ENCODE measurements around the gene TMEM108.

The TMEM108 gene

DNA sequence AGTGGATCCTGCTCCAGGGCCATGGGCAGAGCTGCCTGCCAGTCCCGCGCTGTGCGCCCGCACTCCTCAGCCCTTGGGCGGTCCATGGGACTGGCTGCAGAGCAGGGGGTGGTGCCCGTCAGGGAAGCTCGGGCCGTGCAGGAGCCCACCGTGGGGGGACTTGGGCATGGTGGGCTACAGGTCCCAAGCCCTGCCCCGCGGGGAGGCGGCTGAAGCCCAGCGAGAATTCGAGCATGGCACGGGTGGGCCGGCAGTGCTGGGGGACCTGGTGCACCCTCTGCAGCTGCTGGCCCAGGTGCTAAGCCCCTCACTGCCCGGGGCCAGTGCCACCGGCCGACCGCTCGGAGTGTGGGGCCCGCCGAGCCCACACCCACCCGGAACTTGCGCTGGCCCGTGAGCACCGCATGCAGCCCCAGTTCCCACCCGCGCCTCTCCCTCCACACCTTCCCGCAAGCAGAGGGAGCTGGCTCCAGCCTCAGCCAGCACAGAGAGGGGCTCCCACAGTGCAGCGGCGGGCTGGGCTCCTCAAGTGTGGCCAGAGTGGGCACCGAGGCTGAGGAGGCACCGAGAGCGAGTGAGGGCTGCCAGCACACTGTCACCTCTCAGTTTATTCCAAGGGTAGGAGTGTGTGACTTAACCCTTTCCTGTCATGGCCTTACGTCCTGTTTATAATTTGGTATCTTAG lies 129.3 kb downstream of the TMEM108 start:
- no peak for DNase-seq (ENCODE audit: low spot score)

DNA sequence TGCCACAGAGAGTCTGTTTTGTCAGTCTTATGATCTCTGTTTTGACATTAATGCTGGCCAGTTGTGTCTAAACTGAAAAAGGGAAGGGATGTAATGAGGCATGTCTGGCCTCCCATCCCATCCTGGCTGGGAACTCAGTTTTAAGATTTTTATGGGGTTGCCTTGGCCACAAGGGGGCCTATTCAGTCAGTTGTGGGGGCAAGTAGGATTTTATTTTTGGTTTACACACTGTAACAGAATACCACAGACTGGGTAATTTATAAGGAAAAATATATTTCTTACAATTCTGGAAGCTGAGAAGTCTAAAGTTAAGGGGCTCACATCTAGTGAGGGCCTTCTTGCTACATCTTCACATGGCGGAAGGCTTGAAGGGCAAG lies 129.8 kb downstream of the TMEM108 start:
- no peak for DNase-seq (ENCODE audit: low spot score)

- no peak for DNase-seq (ENCODE audit: low spot score)
Observed at GRCh38 chr3:133169331-133170068, 131.3 kb downstream of the TMEM108 start.

GRCh38 chr3:133171831-133172230 lies 133.6 kb downstream of the TMEM108 start:
- no peak for DNase-seq (ENCODE audit: low spot score)

DNA sequence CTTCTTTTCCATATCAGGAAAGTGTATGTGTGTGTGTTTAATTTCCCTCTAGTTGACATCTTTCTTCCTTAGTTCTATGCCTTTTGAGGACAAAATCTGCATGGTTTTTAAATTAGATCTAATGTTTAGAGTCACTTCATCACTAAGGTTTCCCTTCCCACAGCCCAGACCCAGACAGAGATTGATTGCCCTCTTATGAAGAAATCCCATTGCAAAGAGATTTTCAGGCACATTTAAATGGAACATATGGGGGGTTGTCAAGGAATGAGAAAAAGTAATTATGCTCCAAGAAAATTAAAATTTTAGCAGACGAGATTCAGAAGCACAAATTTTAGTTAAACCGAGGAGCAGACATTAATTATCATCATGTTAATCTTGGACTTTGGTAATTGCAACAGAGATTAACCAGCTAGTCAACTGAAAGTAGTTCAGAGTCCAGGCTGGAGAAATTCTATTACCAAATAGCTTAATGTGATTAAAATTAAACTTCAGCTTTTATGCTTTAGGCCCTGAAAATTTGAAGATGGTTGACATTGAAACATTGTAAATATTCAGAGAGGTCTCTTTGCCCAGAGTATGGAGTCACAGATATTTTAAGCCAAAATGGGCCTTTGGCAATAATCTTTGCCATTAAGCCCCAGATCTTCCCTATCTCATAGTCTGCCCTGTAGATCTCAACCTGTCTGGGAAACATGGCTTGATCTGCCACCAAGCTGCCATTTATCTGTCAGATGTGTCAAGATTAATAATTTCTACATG lies 143.4 kb downstream of the TMEM108 start:
- no peak for DNase-seq (ENCODE audit: low spot score)

- DNase-seq (ENCODE audit: low spot score) = no peak
Observed at GRCh38 chr3:133187870-133188379, 149.7 kb downstream of the TMEM108 start.

DNA sequence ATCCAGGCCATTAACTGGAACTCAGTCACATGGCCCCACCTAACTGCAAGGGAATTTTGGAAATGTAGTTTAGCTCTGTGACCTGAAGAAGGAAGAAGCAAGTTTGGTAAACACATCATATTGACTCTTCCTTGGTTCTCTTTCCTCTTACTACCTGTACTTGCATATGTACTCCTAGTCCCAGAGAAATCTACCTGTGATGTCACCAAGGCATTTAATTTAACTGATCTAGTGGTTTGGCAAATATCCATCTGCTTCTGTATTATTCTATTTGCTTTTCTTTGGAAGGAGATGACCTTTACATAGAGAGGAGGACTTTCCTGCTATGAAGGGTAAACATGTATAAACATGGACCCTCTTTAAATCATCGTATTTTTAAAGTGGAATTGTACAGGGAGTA lies 150.8 kb downstream of the TMEM108 start:
- no peak for DNase-seq (ENCODE audit: low spot score)

DNA sequence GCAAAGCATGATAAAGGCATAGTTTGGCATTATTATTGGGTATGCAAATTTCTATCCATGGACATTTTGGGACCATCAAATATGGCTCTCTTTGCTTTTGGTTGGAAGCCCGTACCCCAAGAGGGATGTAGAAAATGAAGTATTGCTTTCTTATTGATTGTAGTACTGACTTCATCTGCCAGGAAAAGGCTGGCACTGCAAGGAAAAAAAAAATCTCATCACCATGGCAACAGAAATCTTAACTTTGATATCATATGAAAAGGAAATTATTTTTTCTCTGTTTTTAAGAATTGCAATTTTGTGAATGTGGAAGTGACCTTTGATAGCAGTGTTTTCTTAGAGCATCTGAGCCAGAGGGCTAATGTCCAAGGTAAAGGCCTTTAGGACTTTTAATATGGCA lies 151.7 kb downstream of the TMEM108 start:
- no peak for DNase-seq (ENCODE audit: low spot score)

GRCh38 chr3:133191818-133192217 lies 153.6 kb downstream of the TMEM108 start:
- DNase-seq (ENCODE audit: low spot score) = no peak

- no peak for DNase-seq (ENCODE audit: low spot score)
Observed at GRCh38 chr3:133192363-133192945, 154.3 kb downstream of the TMEM108 start.

DNA sequence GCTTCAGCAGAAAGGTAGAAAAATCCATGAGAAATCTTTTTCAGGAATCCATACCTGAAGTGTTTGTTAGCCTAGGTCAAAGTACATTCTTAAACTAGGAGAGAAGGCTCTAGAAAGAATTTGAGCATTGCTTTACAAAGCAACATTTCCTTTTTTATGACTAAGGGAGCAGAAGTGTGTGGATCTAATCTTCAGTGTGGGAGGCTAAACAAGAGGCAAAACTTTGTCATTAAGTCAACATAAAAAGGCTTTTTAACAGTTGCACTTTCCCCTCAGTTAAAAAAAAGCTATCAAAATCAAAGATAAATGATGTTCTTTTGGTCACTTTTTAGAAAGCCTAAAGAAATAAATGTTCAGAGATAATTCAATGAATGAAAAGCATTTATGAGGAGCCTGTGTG lies 154.8 kb downstream of the TMEM108 start:
- DNase-seq (ENCODE audit: low spot score) = no peak

- DNase-seq (ENCODE audit: low spot score) = no peak
Observed at GRCh38 chr3:133196527-133196926, 158.3 kb downstream of the TMEM108 start.

DNA sequence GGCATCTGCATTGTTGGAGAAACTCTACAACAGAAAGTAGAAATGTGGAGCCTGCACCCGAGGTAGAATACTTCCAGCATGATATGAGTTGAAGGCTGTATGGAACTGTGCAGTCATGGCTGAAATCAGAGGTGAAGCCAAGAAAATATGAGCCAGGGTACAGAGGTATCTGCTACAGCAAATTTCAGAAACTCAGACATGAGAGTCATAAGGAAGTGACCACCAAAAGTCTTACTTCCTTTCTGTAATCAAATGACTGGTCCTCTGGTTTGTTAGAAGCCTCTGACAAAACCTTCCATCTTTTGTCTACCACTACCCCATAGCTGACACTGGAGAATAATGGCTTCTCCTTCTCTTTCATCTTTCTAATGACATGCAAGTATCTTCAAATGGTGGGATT lies 159.4 kb downstream of the TMEM108 start:
- DNase-seq (ENCODE audit: low spot score) = no peak

- DNase-seq (ENCODE audit: low spot score) = no peak
Observed at GRCh38 chr3:133206921-133207320, 168.7 kb downstream of the TMEM108 start.

DNA sequence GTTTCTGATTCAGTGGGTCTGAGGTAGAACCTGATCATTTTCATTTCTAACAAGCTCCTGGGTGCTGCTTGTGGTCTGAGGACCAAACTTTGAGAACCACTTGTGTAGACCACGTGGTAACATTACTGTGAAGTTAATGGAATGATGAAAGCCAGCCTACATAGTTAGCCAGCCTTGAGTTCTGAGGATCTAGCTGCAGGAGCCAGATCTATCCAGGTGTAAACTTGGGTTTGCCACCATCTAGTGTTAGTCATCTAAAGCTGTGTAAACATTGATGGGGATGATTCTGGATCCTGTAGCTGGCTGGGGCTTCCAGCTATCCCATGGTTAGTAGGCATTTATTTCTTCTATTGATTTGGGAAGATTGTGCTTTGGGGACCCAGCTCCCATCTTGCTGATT lies 170.0 kb downstream of the TMEM108 start:
- DNase-seq (ENCODE audit: low spot score) = no peak

DNA sequence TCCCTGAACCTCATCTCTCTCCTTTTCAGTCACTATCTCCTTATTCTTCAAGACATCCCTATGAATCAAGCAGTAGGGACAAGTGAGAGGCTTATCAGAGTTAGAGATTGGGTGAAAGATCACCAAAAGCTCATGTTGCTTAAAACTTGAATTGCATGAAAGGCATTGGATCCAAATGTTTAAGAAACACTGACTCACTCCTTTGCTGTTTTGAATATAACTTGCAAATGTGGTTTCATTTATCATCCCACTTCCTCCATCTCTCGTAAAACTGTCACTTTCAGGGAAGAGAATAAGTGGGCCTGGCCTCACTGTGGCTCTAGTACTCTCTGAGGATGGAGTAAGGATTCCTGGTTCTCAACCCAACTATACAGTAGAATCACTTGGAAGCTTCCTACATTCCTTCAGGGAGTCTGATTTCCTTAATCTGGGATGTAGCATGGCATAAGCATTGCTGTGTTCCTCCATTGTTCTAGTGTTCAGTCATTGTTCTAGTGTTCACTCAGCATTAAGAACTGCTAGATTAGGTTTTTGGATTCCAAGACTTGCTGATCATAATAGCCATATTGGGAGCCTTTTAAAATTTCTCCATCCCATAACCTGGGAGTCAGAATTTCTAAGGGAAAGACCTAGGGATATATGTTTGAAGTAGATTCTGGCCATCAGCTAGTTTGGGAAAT lies 171.8 kb downstream of the TMEM108 start:
- no peak for DNase-seq (ENCODE audit: low spot score)

- DNase-seq (ENCODE audit: low spot score) = no peak
Observed at GRCh38 chr3:133210656-133211055, 172.5 kb downstream of the TMEM108 start.

DNA sequence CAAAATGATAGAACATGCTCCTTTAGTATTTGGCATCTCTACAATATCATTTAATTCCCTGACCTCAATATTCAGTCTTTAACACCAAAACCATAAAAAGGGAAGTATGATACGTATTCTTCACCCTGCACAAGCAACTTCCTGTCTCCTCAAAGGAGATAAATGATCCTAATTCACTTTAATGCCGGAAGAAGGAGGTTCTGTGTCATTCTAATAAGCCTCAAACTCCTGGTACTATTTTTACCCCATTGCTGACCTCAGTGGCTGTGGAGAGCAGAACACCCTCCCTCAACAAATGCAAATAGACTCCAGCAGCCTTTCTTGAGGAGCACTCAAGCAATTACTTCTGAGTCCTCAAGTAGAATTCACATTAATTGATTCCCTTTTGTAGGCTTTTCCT lies 173.3 kb downstream of the TMEM108 start:
- no peak for DNase-seq (ENCODE audit: low spot score)

- no peak for DNase-seq (ENCODE audit: low spot score)
Observed at GRCh38 chr3:133211856-133212255, 173.7 kb downstream of the TMEM108 start.

DNA sequence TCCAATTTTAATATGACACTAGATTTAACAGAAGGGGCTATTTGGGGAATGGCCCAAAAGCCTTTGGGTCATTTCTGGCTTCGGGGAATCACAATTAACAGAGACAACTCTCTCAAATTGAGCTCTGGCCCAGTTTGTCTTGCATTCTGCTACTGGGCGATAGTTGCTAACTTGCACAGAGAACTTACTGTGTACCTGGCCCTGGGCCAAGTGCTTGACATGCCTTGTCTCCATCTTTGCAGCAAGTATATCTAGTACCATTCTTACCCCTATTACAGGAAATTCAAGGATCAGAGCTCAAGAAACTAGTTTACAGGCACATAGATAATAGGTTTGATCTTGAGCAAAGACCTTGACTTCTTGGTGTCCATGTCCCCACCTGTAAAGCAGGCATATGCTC lies 175.7 kb downstream of the TMEM108 start:
- DNase-seq (ENCODE audit: low spot score) = no peak

GRCh38 chr3:133227813-133228212 lies 189.6 kb downstream of the TMEM108 start:
- no peak for DNase-seq (ENCODE audit: low spot score)

DNA sequence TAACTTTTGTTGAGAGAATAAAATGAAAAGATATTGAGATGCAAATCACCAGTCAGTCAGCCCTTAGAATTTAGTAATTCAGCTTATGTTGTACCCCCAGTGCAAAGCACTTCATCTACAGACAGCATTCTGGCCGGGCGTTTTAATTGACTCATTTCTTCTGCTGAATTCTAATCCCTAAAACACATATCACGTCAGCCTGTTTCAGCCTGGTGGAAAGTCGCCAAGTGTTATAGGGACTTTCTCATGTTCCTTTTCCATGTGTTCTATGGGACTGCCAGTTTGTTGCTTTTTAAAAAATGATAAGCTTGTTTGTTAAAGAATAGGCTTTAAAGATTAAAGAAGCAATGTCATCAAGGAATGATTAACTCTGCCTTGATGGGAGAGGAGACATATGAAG lies 192.0 kb downstream of the TMEM108 start:
- no peak for DNase-seq (ENCODE audit: low spot score)
